Activated T-helper 17 cell treated with anti-CD3 and anti-CD28 coated beads, Interleukin-2, amount 50 U/mL, for 72 hours (primary cell): Measurements from ENCODE around the gene ZBTB12. TPM values are rescaled to one million over a fixed set of nuclear protein-coding genes. Genes with fewer than 3 reads are reported as not detected.
A peak's percentile ranks its signal among the peaks of the same experiment; 100 is the strongest.

Source experiments
- ATAC-seq: fragments of 150-1000 bp; cut with Tn5 transposase; replicated peaks from 2 replicates; pipeline ENCODE4 v1.10.0; 2021; ENCODE audit warnings: mild to moderate bottlenecking, moderate library complexity
- H3K27ac Mint-ChIP-seq: one replicate; pipeline ENCODE4 v1.8.0; 2022; ENCODE audit warnings: mixed read lengths
- H3K27me3 Mint-ChIP-seq: one replicate; pipeline ENCODE4 v1.8.0; 2022; ENCODE audit warnings: mixed read lengths
- H3K36me3 Mint-ChIP-seq: one replicate; pipeline ENCODE4 v1.8.0; 2022; ENCODE audit warnings: low read depth, mild to moderate bottlenecking, mixed read lengths
- H3K4me1 Mint-ChIP-seq: one replicate; pipeline ENCODE4 v1.8.0; 2022; ENCODE audit warnings: mixed read lengths
- H3K4me3 Mint-ChIP-seq: one replicate; pipeline ENCODE4 v1.8.0; 2022; ENCODE audit warnings: mild to moderate bottlenecking, mixed read lengths
- H3K9me3 Mint-ChIP-seq: one replicate; pipeline ENCODE4 v1.8.0; 2022; ENCODE audit warnings: mixed read lengths
- total RNA-seq, 2 donors: library from RNA; stranded (reverse); gene quantifications; one replicate each; pipeline ENCODE4 v1.2.3, GENCODE V29; 2022

Gene ZBTB12
- total RNA-seq, 2 donors from 2014 or later, result 1.6 to 3.0 TPM

DNA sequence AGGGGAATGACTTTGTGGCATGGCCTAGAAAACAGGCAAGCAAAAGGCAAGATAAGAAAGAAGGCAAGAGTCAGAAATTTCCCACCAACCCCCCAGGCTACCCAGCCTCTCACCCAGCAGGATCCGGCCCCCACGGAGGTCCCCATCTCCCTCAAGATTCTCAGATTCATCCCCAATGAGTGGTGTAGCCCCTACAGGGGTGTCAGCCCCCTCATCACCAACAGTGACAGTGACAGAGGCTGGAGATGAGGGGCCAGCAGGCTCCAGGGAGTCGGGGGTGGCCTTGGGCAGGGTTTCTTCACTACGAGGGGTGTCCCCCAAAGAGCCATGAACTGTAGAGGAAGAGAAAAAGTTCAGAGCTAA lies 5.4 kb downstream of the ZBTB12 start:
- Mint-ChIP-seq H3K36me3 (peaks cover 71% of the 10 kb centered on the region), H3K9me3 (no peaks in the 10 kb centered on the region), H3K4me1 (peaks cover 21% of the 10 kb centered on the region), H3K4me3 (peak overlapping the region; percentile 85), H3K27me3 (no peaks in the 10 kb centered on the region), H3K27ac (peak overlapping the region; percentile 88)
- ATAC-seq, result no peak

DNA sequence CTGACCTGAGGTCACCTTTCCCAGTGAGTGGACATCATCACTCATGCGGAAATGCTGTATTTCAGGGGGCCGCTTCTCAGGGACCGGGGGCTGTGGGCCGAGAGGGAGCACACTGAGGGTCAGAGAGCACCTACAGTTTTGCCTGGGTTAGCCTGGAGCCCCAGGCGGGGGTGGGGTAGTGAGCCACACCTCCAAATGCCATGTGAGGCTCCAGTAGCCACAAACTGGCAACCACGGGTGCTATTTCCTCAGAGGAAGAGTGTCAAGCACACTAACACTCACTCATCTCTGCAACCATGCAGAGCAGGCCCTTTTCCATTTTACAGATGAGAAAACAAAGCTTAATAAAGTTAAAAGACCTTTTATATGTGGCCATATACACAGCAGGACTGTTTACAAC lies 9.1 kb downstream of the ZBTB12 start:
- no peaks in the 10 kb centered on the region for H3K27me3 Mint-ChIP-seq
- no peaks in the 10 kb centered on the region for H3K9me3 Mint-ChIP-seq
- no peak overlapping the region for H3K4me3 Mint-ChIP-seq
- ATAC-seq, result no peak
- peaks cover 12% of the 10 kb centered on the region for H3K4me1 Mint-ChIP-seq
- H3K27ac Mint-ChIP-seq, result peak overlapping the region; percentile 36
- H3K36me3 Mint-ChIP-seq, result peaks cover 72% of the 10 kb centered on the region

DNA sequence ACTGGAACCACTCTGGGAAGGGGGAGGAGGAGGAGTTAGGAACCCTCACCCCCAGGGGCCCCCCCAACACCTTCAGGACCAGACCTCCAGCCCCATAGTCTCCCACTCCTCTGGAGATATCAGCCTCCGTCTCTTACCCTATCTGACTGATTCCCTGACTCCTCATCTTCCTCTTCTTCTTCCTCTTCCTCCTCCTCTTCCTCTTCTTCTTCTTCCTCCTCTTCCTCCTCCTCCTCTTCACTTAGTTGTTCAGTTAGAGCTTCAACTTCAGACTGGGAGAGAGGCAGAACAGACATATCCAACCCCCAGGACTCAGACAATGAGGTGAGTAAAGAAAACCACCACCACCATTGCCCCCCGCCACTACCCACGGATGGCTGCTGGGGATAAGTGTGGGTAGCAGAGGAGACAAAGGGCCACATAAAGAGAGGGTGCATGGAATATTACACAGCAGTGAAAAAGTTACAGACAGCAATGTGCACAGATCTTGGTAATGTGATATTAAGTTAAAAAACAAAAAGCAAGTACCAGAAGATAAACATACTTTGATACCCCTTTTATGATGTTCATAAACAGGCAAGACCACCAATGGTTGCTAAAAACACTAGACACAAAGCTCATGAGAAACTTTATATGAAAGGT lies 12.4 kb downstream of the ZBTB12 start:
- Mint-ChIP-seq H3K27ac (no peak overlapping the region), H3K9me3 (no peaks in the 10 kb centered on the region), H3K27me3 (no peaks in the 10 kb centered on the region), H3K4me1 (peaks cover 5% of the 10 kb centered on the region), H3K4me3 (no peak overlapping the region), H3K36me3 (peaks cover 79% of the 10 kb centered on the region)
- ATAC-seq, result no peak

DNA sequence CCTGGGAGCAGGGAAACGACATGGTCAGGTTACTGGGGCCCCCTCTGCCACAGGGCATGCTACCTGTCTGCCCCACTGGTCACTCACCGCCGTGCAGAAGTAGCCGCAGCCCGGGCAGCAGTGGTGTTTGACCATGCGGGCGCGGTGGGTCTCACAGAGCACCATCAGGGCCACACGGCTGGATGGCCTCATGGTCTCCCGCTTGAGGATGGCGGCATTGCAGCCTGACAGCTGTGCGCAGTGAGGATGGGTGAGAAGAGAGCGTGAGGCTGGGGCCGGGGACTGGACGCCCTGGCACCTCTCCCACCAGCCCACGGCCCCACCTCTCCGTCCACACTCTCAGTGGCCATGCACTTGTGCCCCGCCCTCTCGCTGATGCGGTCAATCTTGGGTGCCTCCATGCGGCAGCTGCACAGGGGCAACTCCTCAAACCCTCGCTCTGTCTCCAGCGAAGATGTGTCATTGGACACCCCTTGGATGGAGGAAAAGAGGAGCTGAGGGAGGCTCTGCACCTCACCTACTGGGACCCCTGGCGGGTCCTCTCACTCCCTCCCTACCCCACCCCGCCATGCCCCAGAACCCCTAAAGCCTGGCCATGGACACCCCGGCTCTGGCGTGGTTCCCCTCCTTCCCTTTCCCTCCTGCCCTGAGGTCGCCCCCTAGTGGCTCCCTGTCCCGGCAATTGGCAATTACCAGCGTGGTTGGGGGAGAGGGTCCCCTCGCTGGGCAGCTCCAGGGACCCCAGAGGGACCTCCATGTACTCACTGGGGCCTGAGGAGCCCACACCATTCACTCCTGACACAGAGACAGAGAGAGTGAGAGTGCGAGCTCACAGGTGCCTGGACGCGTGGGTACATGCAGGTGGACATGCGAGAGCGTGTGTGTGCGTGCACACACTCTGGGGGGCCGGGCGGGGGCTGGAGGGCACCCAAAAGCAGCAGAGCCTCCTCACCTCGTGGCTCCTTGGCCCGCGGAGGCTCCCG lies 13.3 kb downstream of the ZBTB12 start:
- H3K4me1 Mint-ChIP-seq, result peaks cover 5% of the 10 kb centered on the region
- H3K9me3 Mint-ChIP-seq, result no peaks in the 10 kb centered on the region
- no peaks in the 10 kb centered on the region for H3K27me3 Mint-ChIP-seq
- H3K27ac Mint-ChIP-seq, result no peak overlapping the region
- H3K4me3 Mint-ChIP-seq, result no peak overlapping the region
- ATAC-seq, result no peak
- peaks cover 80% of the 10 kb centered on the region for H3K36me3 Mint-ChIP-seq

DNA sequence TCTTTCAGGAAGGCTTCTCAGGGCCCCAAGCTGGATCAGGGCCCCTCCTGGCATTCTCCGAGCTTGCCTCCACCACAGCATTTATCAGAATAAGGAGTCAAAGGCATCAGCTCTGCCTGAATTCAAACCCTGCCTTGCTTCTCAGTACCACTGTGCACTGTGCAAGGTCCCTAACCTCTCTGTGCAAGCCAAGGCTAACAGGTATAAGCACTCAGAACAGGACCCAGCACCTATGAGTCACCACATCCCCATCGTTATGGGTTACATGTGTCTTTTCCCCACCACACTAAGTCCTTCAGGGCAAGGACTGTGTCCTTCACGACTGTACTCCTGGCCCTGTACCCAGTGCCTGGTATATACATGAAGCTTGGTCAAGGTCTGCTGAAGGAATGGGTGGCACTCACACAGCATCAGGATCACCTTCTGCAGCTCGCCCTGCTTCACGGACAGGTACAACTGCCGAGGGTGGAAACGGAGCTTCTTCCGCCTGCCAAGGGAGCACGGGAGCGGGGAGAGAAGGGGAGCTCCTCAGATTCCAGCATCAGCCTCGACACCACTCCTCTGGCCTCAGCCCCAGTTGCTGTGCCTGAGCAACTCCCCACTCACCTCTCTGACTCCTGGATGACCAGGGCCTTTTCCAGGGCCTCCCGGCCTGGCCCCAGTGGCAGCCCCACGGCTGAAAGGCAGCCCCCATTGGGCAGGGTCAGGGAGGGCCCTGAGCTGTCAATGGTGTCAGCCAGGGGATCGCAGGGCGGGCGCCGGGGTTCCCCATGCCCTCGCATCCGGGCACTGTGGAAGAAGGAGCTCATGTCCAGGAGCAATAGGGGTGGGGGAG lies 14.5 kb downstream of the ZBTB12 start:
- Mint-ChIP-seq H3K4me1 (peaks cover 5% of the 10 kb centered on the region), H3K27ac (no peak overlapping the region), H3K4me3 (no peak overlapping the region), H3K36me3 (peaks cover 78% of the 10 kb centered on the region), H3K27me3 (no peaks in the 10 kb centered on the region), H3K9me3 (no peaks in the 10 kb centered on the region)
- no peak for ATAC-seq

DNA sequence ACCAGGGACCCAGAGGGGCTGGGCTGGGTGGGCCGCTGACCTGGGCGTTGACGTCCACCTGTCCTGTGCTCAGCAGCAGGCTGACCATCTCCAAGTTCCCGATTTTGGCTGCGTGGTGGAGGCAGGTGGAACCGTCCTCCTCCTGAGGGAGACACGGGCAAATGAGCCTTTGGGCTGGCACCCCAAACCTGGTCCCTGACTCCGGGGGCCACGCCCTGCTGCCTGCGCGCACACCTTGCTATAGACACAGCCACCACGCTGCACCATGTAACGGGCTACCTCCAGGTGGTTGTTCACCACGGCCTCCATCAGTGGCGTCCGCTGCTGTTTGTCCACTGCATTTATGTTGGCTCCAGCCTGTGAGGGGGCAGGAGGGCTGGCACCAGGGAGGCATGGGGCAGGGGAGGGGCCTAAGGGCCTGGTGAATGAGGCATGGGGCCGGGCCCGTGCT lies 15.3 kb downstream of the ZBTB12 start:
- H3K4me3 Mint-ChIP-seq, result no peak overlapping the region
- no peak for ATAC-seq
- H3K4me1 Mint-ChIP-seq, result peaks cover 5% of the 10 kb centered on the region
- no peaks in the 10 kb centered on the region for H3K9me3 Mint-ChIP-seq
- H3K27ac Mint-ChIP-seq, result no peak overlapping the region
- no peaks in the 10 kb centered on the region for H3K27me3 Mint-ChIP-seq
- H3K36me3 Mint-ChIP-seq, result peaks cover 78% of the 10 kb centered on the region

DNA sequence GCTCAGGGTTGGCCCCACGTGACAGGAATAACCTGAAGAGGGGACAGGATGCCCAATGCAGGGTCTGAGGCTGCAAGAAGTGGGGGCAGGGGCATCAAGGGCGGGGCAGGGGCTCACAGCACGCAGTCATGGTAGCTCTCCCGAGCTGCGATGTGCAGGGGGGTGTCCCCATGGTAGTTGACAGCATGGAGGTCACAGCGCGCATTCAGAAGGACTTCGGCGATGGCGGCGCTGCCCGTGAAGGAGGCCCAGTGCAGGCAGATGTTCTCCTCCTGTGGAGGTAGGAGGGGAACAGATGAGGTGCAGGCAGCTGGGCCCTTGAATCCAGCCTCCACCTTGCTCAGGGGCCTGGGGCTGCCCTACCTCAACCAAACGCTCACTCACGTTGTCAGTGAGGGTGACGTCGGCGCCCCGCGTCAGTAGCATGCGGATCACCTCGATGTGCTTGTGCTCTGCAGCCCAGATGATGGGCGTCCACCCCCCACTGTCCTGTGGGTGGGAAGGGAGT lies 17.3 kb downstream of the ZBTB12 start:
- Mint-ChIP-seq H3K36me3 (peaks cover 80% of the 10 kb centered on the region), H3K4me1 (peaks cover 5% of the 10 kb centered on the region), H3K27ac (no peak overlapping the region), H3K27me3 (no peaks in the 10 kb centered on the region), H3K4me3 (no peak overlapping the region), H3K9me3 (no peaks in the 10 kb centered on the region)
- no peak for ATAC-seq

DNA sequence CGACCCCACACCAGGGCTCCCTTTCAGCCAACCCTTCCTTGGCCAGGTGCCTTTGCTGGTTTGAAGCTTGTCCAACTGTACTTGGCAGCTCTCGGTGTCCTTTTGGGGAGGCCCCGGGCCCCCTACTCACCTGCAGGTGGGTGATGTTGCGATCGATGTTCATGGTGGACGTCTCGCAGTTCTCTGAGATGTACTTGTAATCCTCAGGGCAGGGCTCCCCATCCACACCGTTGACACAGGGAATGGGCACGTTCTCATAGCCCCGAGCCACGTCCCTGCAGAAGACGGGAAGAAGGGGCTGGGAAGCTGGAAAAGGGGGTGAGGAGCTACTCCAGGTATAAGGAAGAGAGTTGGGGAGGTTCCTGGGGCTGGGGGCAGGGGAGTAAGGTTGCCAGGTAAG lies 18.2 kb downstream of the ZBTB12 start:
- H3K27ac Mint-ChIP-seq, result no peak overlapping the region
- ATAC-seq, result no peak

DNA sequence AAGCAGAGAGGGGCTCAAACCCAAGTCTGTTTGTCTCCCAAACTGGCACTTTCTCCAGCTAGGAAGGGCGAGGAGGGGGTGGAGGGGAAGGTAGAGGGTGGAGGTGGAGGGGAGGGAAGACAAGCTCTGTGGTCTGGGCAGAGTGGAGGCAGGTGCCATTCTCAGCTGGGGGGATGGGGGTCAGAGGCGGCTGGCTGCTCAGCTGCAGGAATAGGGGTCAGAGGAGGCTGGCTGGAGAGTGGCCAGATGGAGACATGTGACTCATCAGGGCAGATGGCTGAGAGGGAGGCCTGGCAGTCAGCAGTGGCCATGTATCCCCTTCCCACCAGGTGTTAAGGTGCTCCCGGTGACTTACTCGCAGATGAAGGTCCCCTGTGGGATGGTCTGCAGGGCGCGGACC lies 19.5 kb downstream of the ZBTB12 start:
- no peak overlapping the region for H3K27ac Mint-ChIP-seq
- peaks cover 5% of the 10 kb centered on the region for H3K4me1 Mint-ChIP-seq
- peaks cover 75% of the 10 kb centered on the region for H3K36me3 Mint-ChIP-seq
- ATAC-seq, result no peak
- no peak overlapping the region for H3K4me3 Mint-ChIP-seq
- no peaks in the 10 kb centered on the region for H3K9me3 Mint-ChIP-seq
- no peaks in the 10 kb centered on the region for H3K27me3 Mint-ChIP-seq

More for the DNA sequence above, 18.2 kb downstream of the ZBTB12 start:
- Mint-ChIP-seq H3K4me1 (peaks cover 5% of the 10 kb centered on the region), H3K4me3 (no peak overlapping the region), H3K27me3 (no peaks in the 10 kb centered on the region), H3K9me3 (no peaks in the 10 kb centered on the region), H3K36me3 (peaks cover 80% of the 10 kb centered on the region)

DNA sequence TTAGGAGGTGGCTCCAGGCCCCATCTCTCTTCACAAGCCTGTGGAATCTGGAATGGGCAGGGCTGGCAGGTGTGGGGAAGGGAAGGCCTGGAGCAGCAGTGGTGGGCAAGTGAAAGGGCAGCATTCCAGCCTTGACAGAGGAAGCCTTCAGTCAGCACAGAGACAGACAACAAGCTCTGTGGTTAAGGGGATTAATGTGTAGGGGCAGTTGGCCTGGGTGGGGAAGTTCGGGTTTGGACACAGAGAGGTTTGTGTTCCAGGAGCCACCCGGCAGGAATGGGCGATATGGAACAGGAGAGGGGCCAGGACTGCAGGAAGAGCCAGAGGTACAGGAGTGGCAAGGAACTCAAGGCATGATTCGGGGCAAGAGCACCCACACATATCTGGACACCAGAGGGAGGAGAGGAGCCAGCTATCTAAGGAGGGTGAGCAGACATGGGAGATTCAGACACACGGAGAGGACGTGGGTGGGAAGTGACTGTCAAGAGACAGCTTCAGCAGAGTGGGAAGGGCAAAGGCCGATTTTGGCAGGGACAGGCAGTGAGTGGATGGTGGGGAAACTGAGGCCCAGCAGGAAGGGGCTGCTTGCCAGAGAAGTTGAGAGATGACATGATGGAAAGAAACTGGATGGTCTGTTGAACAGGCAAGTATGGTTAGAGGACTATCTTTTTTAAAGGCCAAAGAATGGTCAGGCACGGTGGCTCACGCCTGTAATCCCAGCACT lies 20.6 kb downstream of the ZBTB12 start:
- no peaks in the 10 kb centered on the region for H3K9me3 Mint-ChIP-seq
- H3K4me1 Mint-ChIP-seq, result peaks cover 4% of the 10 kb centered on the region
- no peak overlapping the region for H3K4me3 Mint-ChIP-seq
- peak overlapping the region; percentile 1 for H3K27ac Mint-ChIP-seq
- H3K27me3 Mint-ChIP-seq, result no peaks in the 10 kb centered on the region
- no peak for ATAC-seq
- H3K36me3 Mint-ChIP-seq, result peaks cover 64% of the 10 kb centered on the region

DNA sequence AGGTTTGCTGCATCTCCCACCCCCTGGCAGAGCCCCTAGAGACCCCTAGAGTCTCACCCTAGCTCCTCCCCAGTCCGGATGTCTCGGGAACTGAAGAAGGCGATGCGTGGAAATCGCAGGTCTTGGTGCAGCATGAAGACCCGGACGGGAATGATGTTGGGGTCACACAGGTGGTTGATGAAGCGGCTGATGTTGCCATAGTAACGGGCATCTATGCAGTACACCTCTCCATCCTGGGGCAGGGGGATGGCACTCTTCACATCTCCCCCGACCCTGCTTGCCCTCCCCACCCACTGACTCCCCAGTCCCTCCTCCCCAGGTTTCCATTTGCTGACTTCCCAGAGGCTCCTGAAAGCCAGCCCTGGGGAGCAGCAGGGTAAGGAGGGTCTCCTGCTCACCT lies 21.3 kb downstream of the ZBTB12 start:
- Mint-ChIP-seq H3K4me3 (no peak overlapping the region), H3K9me3 (no peaks in the 10 kb centered on the region), H3K27me3 (no peaks in the 10 kb centered on the region), H3K36me3 (peaks cover 58% of the 10 kb centered on the region), H3K4me1 (no peaks in the 10 kb centered on the region), H3K27ac (peak overlapping the region; percentile 1)
- ATAC-seq, result no peak

DNA sequence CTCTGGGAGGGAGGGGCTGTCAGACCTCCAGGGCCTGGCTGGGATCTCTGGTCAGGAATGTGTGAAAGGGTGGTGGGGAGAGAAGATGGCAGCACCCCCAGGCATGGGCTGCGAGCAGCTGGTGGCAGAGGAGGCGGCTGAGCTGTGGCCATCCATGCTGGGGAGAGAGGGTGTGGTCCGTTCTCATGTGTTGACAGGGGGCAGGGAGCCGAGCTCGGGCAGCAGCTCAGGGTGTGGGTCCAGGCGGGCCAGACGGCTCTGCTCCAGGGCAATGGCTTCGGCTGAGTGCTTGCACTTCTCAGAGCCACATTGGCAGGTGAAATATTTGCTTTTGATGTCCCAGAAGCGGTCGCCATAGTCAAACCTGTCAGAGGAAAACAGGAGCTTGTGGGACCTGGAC lies 22.0 kb downstream of the ZBTB12 start:
- ATAC-seq, result no peak
- peaks cover 50% of the 10 kb centered on the region for H3K36me3 Mint-ChIP-seq
- H3K27me3 Mint-ChIP-seq, result no peaks in the 10 kb centered on the region
- H3K4me1 Mint-ChIP-seq, result no peaks in the 10 kb centered on the region
- H3K9me3 Mint-ChIP-seq, result no peaks in the 10 kb centered on the region
- H3K27ac Mint-ChIP-seq, result no peak overlapping the region
- no peak overlapping the region for H3K4me3 Mint-ChIP-seq

DNA sequence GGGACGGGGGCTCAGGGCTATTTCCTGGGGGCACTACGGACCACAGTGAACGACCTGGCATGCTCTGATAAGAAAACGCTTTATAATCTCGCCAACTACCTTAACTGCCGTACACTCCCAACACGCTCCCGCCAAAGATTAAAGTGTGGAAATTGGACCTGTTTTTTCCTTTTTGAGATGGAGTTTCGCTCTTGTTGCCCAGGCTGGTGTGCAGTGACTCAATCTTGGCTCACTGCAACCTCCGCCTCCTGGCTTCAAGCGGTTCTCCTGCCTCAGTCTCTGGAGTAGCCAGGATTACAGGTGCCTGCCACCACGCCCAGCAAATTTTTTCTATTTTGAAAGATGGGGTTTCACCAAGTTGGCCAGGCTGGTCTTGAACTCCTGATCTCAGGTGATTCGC lies 22.7 kb downstream of the ZBTB12 start:
- no peak overlapping the region for H3K4me3 Mint-ChIP-seq
- peaks cover 45% of the 10 kb centered on the region for H3K36me3 Mint-ChIP-seq
- no peaks in the 10 kb centered on the region for H3K27me3 Mint-ChIP-seq
- ATAC-seq, result no peak
- peaks cover 2% of the 10 kb centered on the region for H3K4me1 Mint-ChIP-seq
- no peaks in the 10 kb centered on the region for H3K9me3 Mint-ChIP-seq
- H3K27ac Mint-ChIP-seq, result no peak overlapping the region

DNA sequence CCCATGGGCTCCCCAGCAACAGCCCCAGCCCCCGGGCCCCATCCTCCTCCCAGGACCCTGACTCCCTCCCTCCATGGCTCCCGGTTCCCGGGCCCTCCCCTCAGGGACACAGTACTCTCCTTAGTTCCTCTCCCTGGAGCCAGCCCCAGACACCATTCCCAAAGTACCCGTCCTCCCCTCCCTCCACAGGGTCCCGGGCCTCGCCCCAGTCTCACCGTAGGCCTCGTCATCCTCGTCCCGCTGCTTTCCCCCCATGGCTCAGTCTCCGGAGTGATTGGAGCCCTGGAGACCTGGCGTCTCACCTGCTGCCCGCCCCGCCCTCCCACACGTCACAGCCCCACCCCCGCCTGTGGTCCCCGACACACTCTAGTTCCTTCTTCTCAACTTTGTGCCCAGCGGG lies 23.2 kb downstream of the ZBTB12 start, which contains the start of gene SLC44A4:
SLC44A4 (minus strand) TSS at position 272 of the 400 bp plus-strand sequence; CDS start at position 255, 17 bp downstream.
- peaks cover 3% of the 10 kb centered on the region for H3K4me1 Mint-ChIP-seq
- H3K4me3 Mint-ChIP-seq, result no peak within 1 kb of the TSS
- no peak within 1 kb of the TSS for H3K27ac Mint-ChIP-seq
- H3K9me3 Mint-ChIP-seq, result no peaks in the 10 kb centered on the region
- ATAC-seq, result no peak
- no peaks in the 10 kb centered on the region for H3K27me3 Mint-ChIP-seq
- H3K36me3 Mint-ChIP-seq, result peaks cover 41% of the 10 kb centered on the region
